Stimulated activated CD8-positive, alpha-beta memory T cell treated with anti-CD3 and anti-CD28 coated beads, Interleukin-12 subunit alpha, Interleukin-12 subunit beta, amount 100 ng/mL, for 4 hours (primary cell): ENCODE measurements around the gene NOP14.
"Not testable (repeated sequence)": the region's sequence is repeated elsewhere in the genome, so short reads cannot be mapped to it uniquely, and the experiment has no call there.

Source experiments
- DNase-seq: peaks from one replicate; pipeline ENCODE4 v3.0.0-alpha.2; 2020; ENCODE audit warnings: low read depth

Gene NOP14

GRCh38 chr4:2931512-2932301 lies 31.5 kb downstream of the NOP14 start:
- no peak for DNase-seq

- no peak for DNase-seq
Observed at GRCh38 chr4:2930758-2931511, 32.3 kb downstream of the NOP14 start.

- DNase-seq = no peak
Observed at GRCh38 chr4:2930135-2930757, 33.0 kb downstream of the NOP14 start.

GRCh38 chr4:2929469-2929868 lies 33.7 kb downstream of the NOP14 start:
- DNase-seq = no peak

- no peak for DNase-seq
Observed at GRCh38 chr4:2928242-2929176, 34.7 kb downstream of the NOP14 start.

- DNase-seq = no peak
Observed at GRCh38 chr4:2927696-2928075, 35.5 kb downstream of the NOP14 start.

GRCh38 chr4:2927016-2927695 lies 36.0 kb downstream of the NOP14 start:
- no peak for DNase-seq

GRCh38 chr4:2925931-2926860 lies 37.0 kb downstream of the NOP14 start:
- DNase-seq = no peak

- no peak for DNase-seq
Observed at GRCh38 chr4:2925496-2925895, 37.7 kb downstream of the NOP14 start.

- no peak for DNase-seq
Observed at GRCh38 chr4:2924765-2925301, 38.4 kb downstream of the NOP14 start.

GRCh38 chr4:2924286-2924685 lies 38.9 kb downstream of the NOP14 start:
- DNase-seq = no peak

- no peak for DNase-seq
Observed at GRCh38 chr4:2923668-2924173, 39.5 kb downstream of the NOP14 start.

GRCh38 chr4:2923141-2923551 lies 40.1 kb downstream of the NOP14 start:
- no peak for DNase-seq

GRCh38 chr4:2922453-2923101 lies 40.6 kb downstream of the NOP14 start:
- not testable (repeated sequence) for DNase-seq

GRCh38 chr4:2918714-2919113 lies 44.5 kb downstream of the NOP14 start:
- not testable (repeated sequence) for DNase-seq

- DNase-seq = not testable (repeated sequence)
Observed at GRCh38 chr4:2918300-2918699, 44.9 kb downstream of the NOP14 start.

GRCh38 chr4:2916696-2917095 lies 46.5 kb downstream of the NOP14 start:
- not testable (repeated sequence) for DNase-seq

GRCh38 chr4:2915789-2916188 lies 47.4 kb downstream of the NOP14 start:
- no peak for DNase-seq
